HepG2 (cell line): Measurements from ENCODE around the gene KRT2. TPM values are rescaled to one million over a fixed set of nuclear protein-coding genes. Genes with fewer than 3 reads are reported as not detected.

Experiments used
- ATAC-seq: fragments of 200-7000 bp; cut with Tn5 transposase; 3 replicates; pipeline ENCODE4 v1.9.1; 2020; ENCODE audit warnings: mild to moderate bottlenecking, moderate library complexity
- BruUV-seq: library from RNA; stranded (reverse); fragments of 400-500 nt; replicated peaks from 2 replicates; lab custom pipeline; 2021; lab: Mats Ljungman, UMichigan
- CTCF ChIA-PET: fragments of 300-600 bp; formaldehyde crosslinking; extraction: SDS; loops from one replicate; lab custom pipeline; 2021; ENCODE audit warnings: low total read pairs, inconsistent platforms, low intra/inter-chr PET ratio; lab: Yijun Ruan, JAX
- POLR2A ChIA-PET: fragments of 350-600 bp; sonication (Branson Sonifier 250); formaldehyde crosslinking; loops from one replicate; lab custom pipeline; 2020; ENCODE audit warnings: antibody characterized with exemption, inconsistent platforms; lab: Yijun Ruan, JAX
- DNase-seq: peaks from one replicate; pipeline ENCODE4 v3.0.0-alpha.2; 2015; ENCODE audit warnings: low spot score
- FAIRE-seq: peaks from 3 replicates; lab custom pipeline; 2011; peaks lifted over from hg19 to GRCh38; lab: Jason Lieb, UNC
- H2AFZ ChIP-seq: one replicate; pipeline ENCODE4 v1.6.1; 2011; ENCODE audit warnings: low read length, inconsistent platforms
- H3K27ac ChIP-seq: fragments of 300-600 bp; 3 replicates; pipeline ENCODE4 v1.8.0; 2011; ENCODE audit warnings: mixed run types, mild to moderate bottlenecking, mixed read lengths, low read length, inconsistent platforms; ENCODE audit not compliant: insufficient read depth; ENCODE audit errors: extremely low read length
- H3K27me3 ChIP-seq, 2 experiments: fragments of 200-600 bp in 1 of 2; 2 replicates in 1 of 2; 3 replicates in 1 of 2; pipeline versions ENCODE4 v1.6.0 to v1.8.0; 2011; ENCODE audit warnings: low read length in 2 of 2, mild to moderate bottlenecking in 2 of 2, moderate library complexity in 2 of 2, inconsistent platforms in 1 of 2; ENCODE audit not compliant: insufficient read depth in 2 of 2, control insufficient read depth in 1 of 2
- H3K36me3 ChIP-seq, 2 experiments: fragments of 200-600 bp in 1 of 2; replicated peaks in 1 of 2; 2 replicates in 1 of 2; 3 replicates in 1 of 2; pipeline versions ENCODE4 v1.5.1 to v1.8.0; 2011; ENCODE audit warnings: low read length in 2 of 2, inconsistent platforms in 1 of 2; ENCODE audit not compliant: insufficient read depth in 2 of 2, control insufficient read depth in 1 of 2
- H3K4me1 ChIP-seq: 2 replicates; pipeline ENCODE4 v1.5.1; 2012; ENCODE audit warnings: low read length, inconsistent platforms; ENCODE audit not compliant: insufficient read depth
- H3K4me2 ChIP-seq: 2 replicates; pipeline ENCODE4 v1.6.0; 2011; ENCODE audit warnings: low read depth, low read length, inconsistent platforms
- H3K4me3 ChIP-seq, 3 experiments: fragments of 200-600 bp in 1 of 3; sonication (generic), shearing (Covaris generic) in 1 of 3; replicated peaks in 1 of 3; 2 replicates each; pipeline ENCODE4 v1.5.1; 2011 to 2016; ENCODE audit warnings: low read length in 3 of 3, inconsistent platforms in 2 of 3, low read depth in 2 of 3, mild to moderate bottlenecking in 2 of 3, control low read depth in 1 of 3, mixed read lengths in 1 of 3; ENCODE audit not compliant: insufficient read depth in 1 of 3
- H3K79me2 ChIP-seq: one replicate; pipeline ENCODE4 v1.6.1; 2011; ENCODE audit warnings: low read length, inconsistent platforms; ENCODE audit not compliant: insufficient read depth
- H3K9ac ChIP-seq: 2 replicates; pipeline ENCODE4 v1.6.0; 2011; ENCODE audit warnings: mild to moderate bottlenecking, low read depth, low read length, inconsistent platforms; ENCODE audit not compliant: insufficient read depth
- H3K9me3 ChIP-seq: 2 replicates; pipeline ENCODE4 v1.5.1; 2012; ENCODE audit warnings: mild to moderate bottlenecking, low read length
- H4K20me1 ChIP-seq: 2 replicates; pipeline ENCODE4 v1.6.0; 2011; ENCODE audit warnings: inconsistent platforms, mild to moderate bottlenecking, low read length, moderate library complexity; ENCODE audit not compliant: insufficient read depth
- ATF1 ChIP-seq: IDR thresholded peaks from 2 replicates; pipeline ENCODE4 v1.6.1; 2016; ENCODE audit warnings: mild to moderate bottlenecking, control low read depth
- DNMT1 ChIP-seq: sonication (generic); formaldehyde crosslinking; IDR thresholded peaks from 2 replicates; pipeline ENCODE4 v1.5.1; 2020; ENCODE audit warnings: mild to moderate bottlenecking, missing genetic modification reagents
- FOSL2 ChIP-seq: sonication (generic); formaldehyde crosslinking; IDR thresholded peaks from 2 replicates; pipeline ENCODE4 v1.4.0; 2020; ENCODE audit warnings: missing genetic modification reagents
- FOXC1 ChIP-seq: sonication (generic); formaldehyde crosslinking; IDR thresholded peaks from 2 replicates; pipeline ENCODE4 v1.8.0; 2022; ENCODE audit warnings: mild to moderate bottlenecking, missing genetic modification reagents, borderline replicate concordance
- GTF2F1 ChIP-seq: fragments of 150-350 bp; IDR thresholded peaks from 2 replicates; pipeline ENCODE4 v1.6.1; 2014; ENCODE audit warnings: low read length
- HDAC1 ChIP-seq: sonication (generic); formaldehyde crosslinking; IDR thresholded peaks from 2 replicates; pipeline ENCODE4 v1.5.1; 2020; ENCODE audit warnings: mild to moderate bottlenecking, missing genetic modification reagents
- HNRNPH1 ChIP-seq: fragments of 200-400 bp; formaldehyde crosslinking; optimal IDR thresholded peaks from 2 replicates; pipeline ENCODE3; 2017; ENCODE audit warnings: mild to moderate bottlenecking, low read depth, low read length
- HOXA5 ChIP-seq: sonication (generic); formaldehyde crosslinking; IDR thresholded peaks from 2 replicates; pipeline ENCODE4 v1.4.0; 2020; ENCODE audit warnings: missing genetic modification reagents
- PITX1 ChIP-seq: sonication (generic); formaldehyde crosslinking; IDR thresholded peaks from 2 replicates; pipeline ENCODE4 v1.5.1; 2020; ENCODE audit warnings: mild to moderate bottlenecking, missing genetic modification reagents
- SNAI1 ChIP-seq: sonication (generic); formaldehyde crosslinking; IDR thresholded peaks from 2 replicates; pipeline ENCODE4 v1.5.0; 2020; ENCODE audit warnings: mild to moderate bottlenecking, missing genetic modification reagents, borderline replicate concordance
- ZC3H4 ChIP-seq: sonication (generic); formaldehyde crosslinking; IDR thresholded peaks from 2 replicates; pipeline ENCODE4 v1.4.0; 2020; ENCODE audit warnings: missing genetic modification reagents, borderline replicate concordance
- ZMAT3 ChIP-seq: sonication (generic); formaldehyde crosslinking; conservative IDR thresholded peaks from 2 replicates; pipeline ENCODE4 v1.7.0; 2021; ENCODE audit warnings: missing genetic modification reagents
- ZNF101 ChIP-seq: sonication (generic); formaldehyde crosslinking; IDR thresholded peaks from 2 replicates; pipeline ENCODE4 v1.4.0; 2020; ENCODE audit warnings: mild to moderate bottlenecking, low read depth, missing genetic modification reagents, borderline replicate concordance
- ZNF598 ChIP-seq: sonication (generic); formaldehyde crosslinking; IDR thresholded peaks from 2 replicates; pipeline ENCODE4 v1.5.1; 2020; ENCODE audit warnings: mild to moderate bottlenecking, missing genetic modification reagents, borderline replicate concordance
- ZNF629 ChIP-seq: sonication (generic); formaldehyde crosslinking; conservative IDR thresholded peaks from 2 replicates; pipeline ENCODE4 v1.5.0; 2020; ENCODE audit warnings: missing genetic modification reagents
- ZSCAN30 ChIP-seq: sonication (generic); formaldehyde crosslinking; IDR thresholded peaks from 2 replicates; pipeline ENCODE4 v1.5.0; 2020; ENCODE audit warnings: mild to moderate bottlenecking, missing genetic modification reagents
- whole genome bisulfite sequencing: methylation state at CpG from one replicate; pipeline ENCODE4 v1.1.6; 2017; ENCODE audit warnings: low lambda C conversion rate; 5-methylcytosine and 5-hydroxymethylcytosine counted together
- in situ Hi-C: cut with HindIII; loops from 2 replicates; pipeline ENCODE4 v1.10.0; 2017; ENCODE audit warnings: low pct_unique_long_range_greater_than_20kb; ENCODE audit not compliant: extremely low pct_ligation_motif_present
- intact Hi-C: fragments of 100-400 bp; cut with micrococcal nuclease; formaldehyde crosslinking; loops from one replicate; pipeline ENCODE4 v1.10.0; 2022; ENCODE audit not compliant: unreplicated experiment
- polyA plus RNA-seq, 8 experiments: library from polyadenylated mRNA; depleted of rRNA in 3 of 8; stranded (reverse) in 7 of 8; unstranded in 1 of 8; fragments of >200 nt; fragmentation: Illumina TruSeq in 4 of 8; extraction: Trizol in 4 of 8; gene quantifications; 2 replicates each; pipeline versions ENCODE4 v1.2.1 to v1.2.3, GENCODE V29; 2011 to 2016; ENCODE audit warnings: low read depth in 4 of 8, missing spikeins in 1 of 8, mixed read lengths in 1 of 8; ENCODE audit not compliant: insufficient read depth in 1 of 8
- total RNA-seq, 5 experiments: library from RNA; depleted of rRNA; stranded (reverse); fragments of >200 nt; fragmentation: Illumina TruSeq; extraction: Trizol; gene quantifications; 2 replicates each; pipeline ENCODE4 v1.2.3, GENCODE V29; 2016; ENCODE audit warnings: low read depth in 1 of 5
- TF ChIP-seq, protein P1 (sequence below): sonication (generic); formaldehyde crosslinking; IDR thresholded peaks from 2 replicates; pipeline ENCODE4 v1.4.0; 2020; ENCODE audit warnings: missing genetic modification reagents, borderline replicate concordance

KRT2 gene
- total and polyA plus RNA-seq, 2 of the 13 experiments (the other 11 are each of a cell fraction or from before 2014, with no cell fraction given), result not detected

GRCh38 chr12:52616680-52617402 is 35.2 kb downstream of the KRT2 start:
- FAIRE-seq, result no peak
- H3K4me2 ChIP-seq, result no peak overlapping the region
- H3K27ac ChIP-seq, result no peak overlapping the region
- CTCF ChIA-PET, result no interaction called here
- H2AFZ ChIP-seq, result no peak overlapping the region
- H3K9ac ChIP-seq, result no peak overlapping the region
- H3K4me1 ChIP-seq, result no peaks in the 10 kb centered on the region
- H3K36me3 ChIP-seq, result no peaks in the 10 kb centered on the region
- no peak for DNase-seq
- in situ Hi-C loops, result no loop called here
- TF ChIP-seq SNAI1 (CRISPR knock-in tag), result no peak
- no peak for TF ChIP-seq GTF2F1
- TF ChIP-seq HOXA5 (CRISPR knock-in tag), result no peak
- no peak for TF ChIP-seq ZNF629 (CRISPR knock-in tag)
- no peak for TF ChIP-seq PITX1 (CRISPR knock-in tag)
- TF ChIP-seq ZSCAN30, result no peak
- no peak for TF ChIP-seq HDAC1 (CRISPR knock-in tag)
- TF ChIP-seq ZNF101 (CRISPR knock-in tag), result no peak
- no peak for TF ChIP-seq DNMT1
- TF ChIP-seq ZMAT3 (CRISPR knock-in tag), result no peak
- no peak for TF ChIP-seq ZNF598 (CRISPR knock-in tag)
- TF ChIP-seq FOSL2 (CRISPR knock-in tag), result no peak
- no peak for TF ChIP-seq HNRNPH1
- TF ChIP-seq, protein P1, sequence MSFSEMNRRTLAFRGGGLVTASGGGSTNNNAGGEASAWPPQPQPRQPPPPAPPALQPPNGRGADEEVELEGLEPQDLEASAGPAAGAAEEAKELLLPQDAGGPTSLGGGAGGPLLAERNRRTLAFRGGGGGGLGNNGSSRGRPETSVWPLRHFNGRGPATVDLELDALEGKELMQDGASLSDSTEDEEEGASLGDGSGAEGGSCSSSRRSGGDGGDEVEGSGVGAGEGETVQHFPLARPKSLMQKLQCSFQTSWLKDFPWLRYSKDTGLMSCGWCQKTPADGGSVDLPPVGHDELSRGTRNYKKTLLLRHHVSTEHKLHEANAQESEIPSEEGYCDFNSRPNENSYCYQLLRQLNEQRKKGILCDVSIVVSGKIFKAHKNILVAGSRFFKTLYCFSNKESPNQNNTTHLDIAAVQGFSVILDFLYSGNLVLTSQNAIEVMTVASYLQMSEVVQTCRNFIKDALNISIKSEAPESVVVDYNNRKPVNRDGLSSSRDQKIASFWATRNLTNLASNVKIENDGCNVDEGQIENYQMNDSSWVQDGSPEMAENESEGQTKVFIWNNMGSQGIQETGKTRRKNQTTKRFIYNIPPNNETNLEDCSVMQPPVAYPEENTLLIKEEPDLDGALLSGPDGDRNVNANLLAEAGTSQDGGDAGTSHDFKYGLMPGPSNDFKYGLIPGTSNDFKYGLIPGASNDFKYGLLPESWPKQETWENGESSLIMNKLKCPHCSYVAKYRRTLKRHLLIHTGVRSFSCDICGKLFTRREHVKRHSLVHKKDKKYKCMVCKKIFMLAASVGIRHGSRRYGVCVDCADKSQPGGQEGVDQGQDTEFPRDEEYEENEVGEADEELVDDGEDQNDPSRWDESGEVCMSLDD, result no peak
- TF ChIP-seq FOXC1 (CRISPR knock-in tag), result no peak
- no peak for TF ChIP-seq ZC3H4
- TF ChIP-seq ATF1 (CRISPR knock-in tag), result no peak
- H4K20me1 ChIP-seq, result no peaks in the 10 kb centered on the region
- H3K27me3 ChIP-seq, result peaks cover 6 to 50% of the 10 kb centered on the region in 2 experiments; a peak in 3 of 5 replicates
- H3K79me2 ChIP-seq, result no peaks in the 10 kb centered on the region
- ATAC-seq, result no peak
- 3% methylated on average over 10 of the region's 10 CpGs for WGBS
- H3K4me3 ChIP-seq, result no peak overlapping the region
- POLR2A ChIA-PET, result no interaction called here
- intact Hi-C loops, result no loop called here
- BruUV-seq, result no TSS peak
- H3K9me3 ChIP-seq, result no peaks in the 10 kb centered on the region
